Measurements from ENCODE around the gene ZDHHC21.
"Not testable (repeated sequence)": the region's sequence is repeated elsewhere in the genome, so short reads cannot be mapped to it uniquely, and the experiment has no call there.

ZDHHC21 gene

GRCh38 chr9:14693251-14693861, at the start of gene ZDHHC21:
Gene ZDHHC21 (minus strand): TSS chr9:14693432. CDS start chr9:14674340, 19,092 bp downstream.
- DNase-seq: no peak

- DNase-seq: no peak
Measured at GRCh38 chr9:14741369-14741768, 48.1 kb upstream of the ZDHHC21 start.

GRCh38 chr9:14733133-14733532, 39.9 kb upstream of the ZDHHC21 start:
- no peak for DNase-seq

- DNase-seq: no peak
Measured at GRCh38 chr9:14731294-14731981, 38.2 kb upstream of the ZDHHC21 start.

- no peak for DNase-seq
Measured at GRCh38 chr9:14730461-14730898, 37.2 kb upstream of the ZDHHC21 start.

- no peak for DNase-seq
Measured at GRCh38 chr9:14723301-14723700, 30.1 kb upstream of the ZDHHC21 start.

GRCh38 chr9:14722391-14723035, 29.3 kb upstream of the ZDHHC21 start, which contains the start of gene CER1:
Gene CER1 (minus strand): TSS chr9:14722733. CDS start chr9:14722672, 61 bp downstream.
- DNase-seq: no peak

- no peak for DNase-seq
Measured at GRCh38 chr9:14719231-14719923, 26.1 kb upstream of the ZDHHC21 start.

- DNase-seq: no peak
Measured at GRCh38 chr9:14715102-14715501, 21.9 kb upstream of the ZDHHC21 start.

- no peak for DNase-seq
Measured at GRCh38 chr9:14713187-14713767, 20.0 kb upstream of the ZDHHC21 start.

GRCh38 chr9:14710804-14711203, 17.6 kb upstream of the ZDHHC21 start:
- DNase-seq: no peak

GRCh38 chr9:14706530-14707140, 13.4 kb upstream of the ZDHHC21 start:
- DNase-seq: no peak

- no peak for DNase-seq
Measured at GRCh38 chr9:14705079-14705478, 11.8 kb upstream of the ZDHHC21 start.

GRCh38 chr9:14704281-14704680, 11.0 kb upstream of the ZDHHC21 start:
- no peak for DNase-seq

- no peak for DNase-seq
Measured at GRCh38 chr9:14702200-14702720, 9.0 kb upstream of the ZDHHC21 start.

- no peak for DNase-seq
Measured at GRCh38 chr9:14692470-14693250, 572 bp downstream of the ZDHHC21 start.

- DNase-seq: no peak
Measured at GRCh38 chr9:14690948-14691730, 2.1 kb downstream of the ZDHHC21 start.

GRCh38 chr9:14687042-14687719, 6.1 kb downstream of the ZDHHC21 start:
- DNase-seq: no peak

GRCh38 chr9:14686168-14686567, 7.1 kb downstream of the ZDHHC21 start:
- DNase-seq: no peak

GRCh38 chr9:14682616-14683015, 10.6 kb downstream of the ZDHHC21 start:
- DNase-seq: not testable (repeated sequence)
